CD4-positive, alpha-beta T cell treated with Interleukin-12 subunit alpha and Interleukin-12 subunit beta, for 1 hour (primary cell): Measurements from ENCODE around the gene KLK5.
A peak's percentile ranks its signal among the peaks of the same experiment; 100 is the strongest.

ENCODE experiments used
- DNase-seq: peaks from one replicate; pipeline ENCODE4 v3.0.0-alpha.2; 2020

KLK5 gene

GRCh38 chr19:50968716-50969412, 16.0 kb upstream of the KLK5 start:
- DNase-seq, result no peak

GRCh38 chr19:50967929-50968715, 15.3 kb upstream of the KLK5 start:
- no peak for DNase-seq

- no peak for DNase-seq
Measured at GRCh38 chr19:50964266-50964665, 11.4 kb upstream of the KLK5 start.

GRCh38 chr19:50963381-50963780, 10.5 kb upstream of the KLK5 start:
- DNase-seq, result no peak

GRCh38 chr19:50962245-50962644, 9.4 kb upstream of the KLK5 start:
- DNase-seq, result no peak

- DNase-seq, result no peak
Measured at GRCh38 chr19:50959731-50960500, 7.1 kb upstream of the KLK5 start.

- DNase-seq, result no peak
Measured at GRCh38 chr19:50957587-50957986, 4.7 kb upstream of the KLK5 start.

- no peak for DNase-seq
Measured at GRCh38 chr19:50949861-50950260, 3.0 kb downstream of the KLK5 start.

GRCh38 chr19:50947123-50947522, 5.7 kb downstream of the KLK5 start:
- DNase-seq, result no peak

GRCh38 chr19:50944795-50945194, 8.0 kb downstream of the KLK5 start:
- no peak for DNase-seq

GRCh38 chr19:50943074-50943828, 9.6 kb downstream of the KLK5 start:
- DNase-seq, result no peak

GRCh38 chr19:50939596-50939995, 13.2 kb downstream of the KLK5 start:
- DNase-seq, result no peak

- no peak for DNase-seq
Measured at GRCh38 chr19:50933640-50934039, 19.2 kb downstream of the KLK5 start.

GRCh38 chr19:50932690-50933083, 20.2 kb downstream of the KLK5 start:
- DNase-seq, result no peak

GRCh38 chr19:50932018-50932689, 20.7 kb downstream of the KLK5 start:
- no peak for DNase-seq

- no peak for DNase-seq
Measured at GRCh38 chr19:50931023-50931422, 21.8 kb downstream of the KLK5 start.

- no peak for DNase-seq
Measured at GRCh38 chr19:50928831-50929230, 24.0 kb downstream of the KLK5 start.

GRCh38 chr19:50926144-50926543, 26.7 kb downstream of the KLK5 start:
- no peak for DNase-seq

- no peak for DNase-seq
Measured at GRCh38 chr19:50925734-50926133, 27.1 kb downstream of the KLK5 start.

- DNase-seq, result no peak
Measured at GRCh38 chr19:50924586-50924985, 28.3 kb downstream of the KLK5 start.

- peak; percentile 75 for DNase-seq
Measured at GRCh38 chr19:50922317-50922853, 30.5 kb downstream of the KLK5 start.
